Sigmoid colon (tissue), 4 donors: ENCODE results near the gene LIMD2.

Experiments used
- CTCF ChIP-seq, 4 experiments: fragments of 450-650 bp in 3 of 4; fragments of 200-600 bp in 1 of 4; IDR thresholded peaks; one replicate each; pipeline ENCODE4 v1.5.1; 2016 to 2019; ENCODE audit warnings: antibody characterized with exemption in 4 of 4, mild to moderate bottlenecking in 3 of 4, moderate library complexity in 2 of 4
- POLR2A ChIP-seq, 2 donors: fragments of 450-650 bp; IDR thresholded peaks; one replicate each; pipeline ENCODE4 v1.6.1; 2016; ENCODE audit warnings: antibody characterized with exemption in 2 of 2, mild to moderate bottlenecking in 2 of 2, moderate library complexity in 2 of 2
- POLR2AphosphoS5 ChIP-seq, 4 donors: sonication (generic); formaldehyde crosslinking; IDR thresholded peaks; one replicate each; pipeline ENCODE4 v1.6.1; 2017; ENCODE audit warnings: antibody characterized with exemption in 4 of 4

GRCh38 chr17:63709110-63709509 lies 9.2 kb upstream of the LIMD2 start:
- TF ChIP-seq CTCF (IDR thresholded peaks at IDR 0.05) (no peak), POLR2A (IDR thresholded peaks at IDR 0.05) (no peak), POLR2AphosphoS5 (IDR thresholded peaks at IDR 0.05) (no peak)
